ENCODE data around the gene CPA3. TPM values are rescaled to one million over a fixed set of nuclear protein-coding genes. Genes with fewer than 3 reads are reported as not detected.

CPA3 gene, protein sequence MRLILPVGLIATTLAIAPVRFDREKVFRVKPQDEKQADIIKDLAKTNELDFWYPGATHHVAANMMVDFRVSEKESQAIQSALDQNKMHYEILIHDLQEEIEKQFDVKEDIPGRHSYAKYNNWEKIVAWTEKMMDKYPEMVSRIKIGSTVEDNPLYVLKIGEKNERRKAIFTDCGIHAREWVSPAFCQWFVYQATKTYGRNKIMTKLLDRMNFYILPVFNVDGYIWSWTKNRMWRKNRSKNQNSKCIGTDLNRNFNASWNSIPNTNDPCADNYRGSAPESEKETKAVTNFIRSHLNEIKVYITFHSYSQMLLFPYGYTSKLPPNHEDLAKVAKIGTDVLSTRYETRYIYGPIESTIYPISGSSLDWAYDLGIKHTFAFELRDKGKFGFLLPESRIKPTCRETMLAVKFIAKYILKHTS
- total RNA-seq: 1 to 10 TPM; 2.6 to 8.1 TPM

- 69% methylated on average over 1 of the region's 1 CpG for WGBS
- TF ChIP-seq POLR2AphosphoS5 (IDR thresholded peaks at IDR 0.05) (no peak), POLR2A (IDR thresholded peaks at IDR 0.05) (no peak)
- intact Hi-C loops (cut with DNase I): loop anchor here (10.0 kb wide), 1 partner anchor 410 kb away; no protein-coding TSS in a partner anchor
Measured at GRCh38 chr3:148865049-148865448, at the start of gene CPA3. CPA3 (plus strand) TSS chr3:148865296; CDS start chr3:148865308, 12 bp downstream.

DNA sequence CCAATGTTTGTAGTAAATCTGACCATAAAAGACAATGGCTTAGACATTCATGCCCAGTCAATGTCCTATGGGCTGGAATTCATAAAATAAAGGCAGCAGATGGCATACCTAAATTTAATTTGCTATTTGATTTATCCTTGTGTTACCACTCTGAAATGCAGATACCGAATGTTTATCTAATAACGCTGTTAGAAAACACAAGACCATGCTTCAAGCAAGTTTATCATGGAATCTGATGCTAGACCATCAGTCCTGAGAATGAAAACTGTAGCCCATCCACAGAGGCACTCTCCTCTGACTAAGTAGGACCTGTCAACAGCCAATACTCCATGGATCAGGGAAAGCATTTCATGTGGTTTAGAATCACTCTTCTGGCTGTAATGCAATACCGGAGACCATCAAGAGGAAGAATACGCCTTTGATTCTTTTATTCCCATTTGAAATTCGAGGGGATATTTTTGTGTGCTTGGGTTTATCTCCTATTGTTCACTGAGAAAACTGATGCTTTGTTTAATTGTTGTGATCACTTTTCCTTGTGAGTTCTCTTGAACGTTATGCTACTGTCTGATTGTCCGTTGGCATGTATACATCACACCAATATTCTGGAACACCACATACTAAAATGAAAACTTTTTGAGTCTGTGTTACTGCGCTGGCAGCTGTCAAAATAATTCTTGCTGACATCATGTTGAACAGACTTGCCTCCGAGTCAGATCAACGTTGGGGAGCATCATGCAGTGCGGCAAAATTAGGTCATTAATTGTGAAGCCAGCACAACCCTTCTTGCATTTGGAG, 49.6 kb upstream of the CPA3 start:
- no peak for DNase-seq (ENCODE audit: low spot score)
- TF ChIP-seq POLR2A (IDR thresholded peaks at IDR 0.05) (no peak), POLR2AphosphoS5 (IDR thresholded peaks at IDR 0.05) (no peak)
- TF ChIP-seq, protein P1, sequence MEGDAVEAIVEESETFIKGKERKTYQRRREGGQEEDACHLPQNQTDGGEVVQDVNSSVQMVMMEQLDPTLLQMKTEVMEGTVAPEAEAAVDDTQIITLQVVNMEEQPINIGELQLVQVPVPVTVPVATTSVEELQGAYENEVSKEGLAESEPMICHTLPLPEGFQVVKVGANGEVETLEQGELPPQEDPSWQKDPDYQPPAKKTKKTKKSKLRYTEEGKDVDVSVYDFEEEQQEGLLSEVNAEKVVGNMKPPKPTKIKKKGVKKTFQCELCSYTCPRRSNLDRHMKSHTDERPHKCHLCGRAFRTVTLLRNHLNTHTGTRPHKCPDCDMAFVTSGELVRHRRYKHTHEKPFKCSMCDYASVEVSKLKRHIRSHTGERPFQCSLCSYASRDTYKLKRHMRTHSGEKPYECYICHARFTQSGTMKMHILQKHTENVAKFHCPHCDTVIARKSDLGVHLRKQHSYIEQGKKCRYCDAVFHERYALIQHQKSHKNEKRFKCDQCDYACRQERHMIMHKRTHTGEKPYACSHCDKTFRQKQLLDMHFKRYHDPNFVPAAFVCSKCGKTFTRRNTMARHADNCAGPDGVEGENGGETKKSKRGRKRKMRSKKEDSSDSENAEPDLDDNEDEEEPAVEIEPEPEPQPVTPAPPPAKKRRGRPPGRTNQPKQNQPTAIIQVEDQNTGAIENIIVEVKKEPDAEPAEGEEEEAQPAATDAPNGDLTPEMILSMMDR (IDR thresholded peaks at IDR 0.05): no peak
- Histone ChIP-seq H3K9me3 (no peaks in the 10 kb centered on the region), H3K4me1 (replicated peaks) (no peaks in the 10 kb centered on the region), H3K27ac (no peak overlapping the region), H3K4me3 (no peak overlapping the region), H3K27me3 (replicated peaks; ENCODE audit: insufficient read depth) (no peaks in the 10 kb centered on the region), H3K36me3 (no peaks in the 10 kb centered on the region)
- intact Hi-C loops (cut with DNase I): no loop called here
- WGBS: 82% methylated on average over 11 of the region's 11 CpGs

More at GRCh38 chr3:148865049-148865448, at the start of gene CPA3:
- Histone ChIP-seq H3K9me3 (no peaks in the 10 kb centered on the region), H3K27ac (no peak within 1 kb of the TSS), H3K4me3 (no peak within 1 kb of the TSS), H3K27me3 (replicated peaks; ENCODE audit: insufficient read depth) (no peaks in the 10 kb centered on the region), H3K36me3 (no peaks in the 10 kb centered on the region), H3K4me1 (replicated peaks) (no peaks in the 10 kb centered on the region)
- no peak for DNase-seq (ENCODE audit: low spot score)

DNA sequence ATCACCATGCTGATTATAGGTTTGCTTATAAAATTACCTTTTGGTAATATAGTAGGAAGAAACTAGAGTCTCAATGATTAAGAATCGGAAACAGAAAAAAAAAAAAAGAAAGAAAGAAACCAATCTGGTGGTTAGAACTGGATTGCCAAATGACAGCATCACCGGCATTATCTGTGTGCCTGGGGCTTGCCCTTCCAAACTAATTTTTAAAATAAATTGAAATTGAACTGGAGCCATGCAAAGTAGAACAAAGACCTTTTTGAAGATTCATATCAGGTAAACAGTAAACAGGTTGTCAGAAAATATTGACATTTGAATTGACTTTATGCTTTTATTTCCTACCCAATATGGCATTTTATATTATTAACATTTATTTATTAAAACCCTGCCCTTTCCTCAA, 48.7 kb upstream of the CPA3 start:
- Histone ChIP-seq H3K4me1 (replicated peaks) (no peaks in the 10 kb centered on the region), H3K27me3 (replicated peaks; ENCODE audit: insufficient read depth) (no peaks in the 10 kb centered on the region), H3K9me3 (no peaks in the 10 kb centered on the region), H3K36me3 (no peaks in the 10 kb centered on the region), H3K27ac (no peak overlapping the region), H3K4me3 (no peak overlapping the region)
- no peak for DNase-seq (ENCODE audit: low spot score)
- 90% methylated on average over 2 of the region's 2 CpGs for WGBS
- TF ChIP-seq POLR2A (IDR thresholded peaks at IDR 0.05): no peak
- no peak for TF ChIP-seq POLR2AphosphoS5 (IDR thresholded peaks at IDR 0.05)
- TF ChIP-seq, protein P1 (IDR thresholded peaks at IDR 0.05): no peak
- intact Hi-C loops (cut with DNase I): no loop called here

GRCh38 chr3:148816981-148817525, 48.0 kb upstream of the CPA3 start:
- Histone ChIP-seq H3K36me3 (no peaks in the 10 kb centered on the region), H3K27ac (no peak overlapping the region), H3K9me3 (no peaks in the 10 kb centered on the region), H3K27me3 (replicated peaks; ENCODE audit: insufficient read depth) (no peaks in the 10 kb centered on the region), H3K4me1 (replicated peaks) (no peaks in the 10 kb centered on the region), H3K4me3 (no peak overlapping the region)
- DNase-seq (ENCODE audit: low spot score): no peak
- WGBS: 27% methylated on average over 3 of the region's 3 CpGs
- no peak for TF ChIP-seq POLR2A (IDR thresholded peaks at IDR 0.05)
- no peak for TF ChIP-seq POLR2AphosphoS5 (IDR thresholded peaks at IDR 0.05)
- TF ChIP-seq, protein P1 (IDR thresholded peaks at IDR 0.05): no peak
- intact Hi-C loops (cut with DNase I): no loop called here
